ENCODE measurements around the gene CDC123.

- TF ChIP-seq POLR2A (IDR thresholded peaks at IDR 0.05; ENCODE audit: low read length) (no peak), GATA1 (IDR thresholded peaks at IDR 0.05; ENCODE audit: low read depth, low read length) (no peak)
Measured at GRCh38 chr10:12187321-12187905, 8.6 kb upstream of the CDC123 start.
